SK-N-MC (cell line): ENCODE data around the gene CCDC142.

Experiments used
- EZH2 ChIP-seq: fragments of 200-600 bp; sonication (generic); IDR thresholded peaks from one replicate; pipeline ENCODE4 v1.6.1; 2017; ENCODE audit warnings: antibody characterized with exemption
- POLR2AphosphoS5 ChIP-seq: IDR thresholded peaks from 2 replicates; pipeline ENCODE4 v1.6.1; 2012; ENCODE audit warnings: mild to moderate bottlenecking, low read depth, low read length, borderline replicate concordance

DNA sequence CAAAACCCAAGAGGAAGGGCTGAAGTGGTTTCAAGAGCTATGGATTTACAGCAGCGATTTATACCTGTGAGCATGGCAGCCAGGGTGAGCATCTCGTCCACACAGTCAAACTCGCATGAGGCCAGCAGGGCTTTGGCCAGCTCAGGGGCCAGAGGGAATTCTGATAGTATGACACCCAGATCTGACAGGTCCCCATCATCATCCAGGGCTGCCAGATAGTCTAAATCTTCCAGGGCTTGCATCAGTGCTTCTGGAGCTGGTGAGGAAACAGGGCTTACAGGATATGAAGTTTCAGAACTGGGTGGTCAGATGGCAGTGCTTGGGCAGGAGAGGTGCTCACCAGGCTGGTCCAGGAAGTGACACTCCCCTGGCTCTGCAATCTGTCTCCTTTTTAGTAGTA, 39.7 kb upstream of the CCDC142 start:
- no peak for TF ChIP-seq EZH2
- no peak for TF ChIP-seq POLR2AphosphoS5
